Loucy (cell line): ENCODE results near the gene OR5K4.

Experiments
- H2AFZ ChIP-seq: fragments of 200-600 bp; sonication (generic); 2 replicates; pipeline ENCODE4 v1.6.0; 2016; ENCODE audit warnings: antibody characterized with exemption, mild to moderate bottlenecking, low read length, moderate library complexity
- H3F3A ChIP-seq: fragments of 200-600 bp; 2 replicates; pipeline ENCODE4 v1.6.0; 2016; ENCODE audit warnings: antibody characterized with exemption, low read depth, mild to moderate bottlenecking
- H3K27me3 ChIP-seq: fragments of 200-600 bp; sonication (generic); 2 replicates; pipeline ENCODE4 v1.6.1; 2014; ENCODE audit warnings: low read length, mild to moderate bottlenecking; ENCODE audit not compliant: insufficient read depth, poor library complexity, severe bottlenecking
- H3K36me3 ChIP-seq: fragments of 200-600 bp; sonication (generic); 2 replicates; pipeline ENCODE4 v1.6.1; 2016; ENCODE audit warnings: low read length; ENCODE audit not compliant: insufficient read depth
- H3K4me1 ChIP-seq: fragments of 200-600 bp; sonication (generic); 2 replicates; pipeline ENCODE4 v1.5.1; 2014; ENCODE audit warnings: low read length, mild to moderate bottlenecking; ENCODE audit not compliant: insufficient read depth, poor library complexity, severe bottlenecking
- H3K4me2 ChIP-seq: fragments of 200-600 bp; sonication (generic); 2 replicates; pipeline ENCODE4 v1.6.0; 2014; ENCODE audit warnings: antibody characterized with exemption, low read length, low read depth, mild to moderate bottlenecking; ENCODE audit not compliant: poor library complexity, severe bottlenecking
- H3K4me3 ChIP-seq: fragments of 200-600 bp; sonication (generic); 2 replicates; pipeline ENCODE4 v1.5.1; 2014; ENCODE audit warnings: low read length, mild to moderate bottlenecking, mixed read lengths; ENCODE audit not compliant: poor library complexity, severe bottlenecking
- H3K79me2 ChIP-seq: fragments of 200-600 bp; sonication (generic); 2 replicates; pipeline ENCODE4 v1.6.1; 2014; ENCODE audit warnings: low read length; ENCODE audit not compliant: insufficient read depth
- H3K9ac ChIP-seq: fragments of 200-600 bp; sonication (generic); 2 replicates; pipeline ENCODE4 v1.6.0; 2014; ENCODE audit warnings: mild to moderate bottlenecking, low read depth, low read length, moderate library complexity; ENCODE audit not compliant: poor library complexity, severe bottlenecking
- H3K9me2 ChIP-seq: fragments of 200-600 bp; sonication (generic); replicated peaks from 2 replicates; pipeline ENCODE4 v1.6.1; 2016; ENCODE audit warnings: low read depth, low read length, mixed read lengths
- H3K9me3 ChIP-seq: fragments of 200-600 bp; sonication (generic); 2 replicates; pipeline ENCODE4 v1.6.1; 2014; ENCODE audit warnings: mild to moderate bottlenecking, antibody characterized with exemption, low read length, low read depth; ENCODE audit not compliant: insufficient read depth
- H4K20me1 ChIP-seq: fragments of 200-600 bp; sonication (generic); 2 replicates; pipeline ENCODE4 v1.6.0; 2014; ENCODE audit warnings: antibody characterized with exemption, low read length, mild to moderate bottlenecking; ENCODE audit not compliant: insufficient read depth, poor library complexity, severe bottlenecking
- CTCF ChIP-seq: fragments of 200-600 bp; sonication (generic); conservative IDR thresholded peaks from 2 replicates; pipeline ENCODE4 v1.5.1; 2014; ENCODE audit warnings: mild to moderate bottlenecking, antibody characterized with exemption, low read length
- EZH2phosphoT487 ChIP-seq: fragments of 200-600 bp; IDR thresholded peaks from 2 replicates; pipeline ENCODE4 v1.6.1; 2018; ENCODE audit warnings: antibody characterized with exemption, mild to moderate bottlenecking, moderate library complexity, borderline replicate concordance

OR5K4 gene

DNA sequence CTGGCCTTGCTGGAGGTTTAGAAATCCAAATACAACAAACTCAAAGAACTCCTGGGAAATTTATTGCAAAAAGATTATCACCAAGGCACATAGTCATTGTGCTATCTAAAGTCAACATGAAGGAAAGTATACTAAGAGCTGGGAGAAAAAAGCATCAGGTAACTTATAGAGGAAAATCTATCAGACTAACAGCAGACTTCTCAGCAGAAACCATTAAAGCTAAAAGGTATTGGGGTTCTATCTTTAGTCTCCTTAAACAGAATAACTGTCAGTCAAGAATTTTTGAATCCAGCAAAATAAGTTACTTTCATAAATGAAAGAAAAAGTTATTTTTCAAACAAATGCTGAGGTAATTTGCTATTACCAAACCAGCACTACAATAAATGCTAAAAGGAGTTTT is 44.9 kb downstream of the OR5K4 start:
- H3K4me1 ChIP-seq = no peaks in the 10 kb centered on the region
- H3K27me3 ChIP-seq = no peaks in the 10 kb centered on the region
- no peaks in the 10 kb centered on the region for H3K36me3 ChIP-seq
- no peak overlapping the region for H3K9ac ChIP-seq
- H4K20me1 ChIP-seq = no peaks in the 10 kb centered on the region
- no peaks in the 10 kb centered on the region for H3K9me2 ChIP-seq
- H3K4me3 ChIP-seq = no peak overlapping the region
- no peak overlapping the region for H2AFZ ChIP-seq
- no peaks in the 10 kb centered on the region for H3F3A ChIP-seq
- H3K9me3 ChIP-seq = peaks cover 5% of the 10 kb centered on the region; the same call in 1 of the 2 replicates
- no peak overlapping the region for H3K4me2 ChIP-seq
- no peaks in the 10 kb centered on the region for H3K79me2 ChIP-seq
- no peak for TF ChIP-seq CTCF
- TF ChIP-seq EZH2phosphoT487 = no peak

- Histone ChIP-seq H3F3A (no peaks in the 10 kb centered on the region), H3K9ac (no peak overlapping the region), H3K79me2 (no peaks in the 10 kb centered on the region), H3K9me2 (no peaks in the 10 kb centered on the region), H3K27me3 (no peaks in the 10 kb centered on the region), H3K4me2 (no peak overlapping the region), H4K20me1 (no peaks in the 10 kb centered on the region), H3K36me3 (no peaks in the 10 kb centered on the region), H2AFZ (no peak overlapping the region), H3K9me3 (peaks cover 5% of the 10 kb centered on the region; the same call in 1 of the 2 replicates), H3K4me1 (no peaks in the 10 kb centered on the region), H3K4me3 (no peak overlapping the region)
- TF ChIP-seq EZH2phosphoT487 = no peak
- no peak for TF ChIP-seq CTCF
These were observed 48.9 kb downstream of the OR5K4 start for GRCh38 chr3:98402507-98402906.

- peaks cover 3% of the 10 kb centered on the region; the same call in 1 of the 2 replicates for H3K9me3 ChIP-seq
- H2AFZ ChIP-seq = no peak overlapping the region
- H3K9ac ChIP-seq = no peak overlapping the region
- no peaks in the 10 kb centered on the region for H3K79me2 ChIP-seq
- no peaks in the 10 kb centered on the region for H3K27me3 ChIP-seq
- H3F3A ChIP-seq = no peaks in the 10 kb centered on the region
- no peaks in the 10 kb centered on the region for H4K20me1 ChIP-seq
- no peak overlapping the region for H3K4me3 ChIP-seq
- H3K9me2 ChIP-seq = no peaks in the 10 kb centered on the region
- H3K4me2 ChIP-seq = no peak overlapping the region
- TF ChIP-seq CTCF = no peak
- TF ChIP-seq EZH2phosphoT487 = no peak
- no peaks in the 10 kb centered on the region for H3K36me3 ChIP-seq
- no peaks in the 10 kb centered on the region for H3K4me1 ChIP-seq
These were observed 50.4 kb downstream of the OR5K4 start for GRCh38 chr3:98404010-98404409.
